Glomerular visceral epithelial cell (primary cell): ENCODE results near the gene ZAR1L.

ENCODE experiments used
- DNase-seq: peaks from one replicate; pipeline ENCODE4 v3.0.0-alpha.2; 2016; ENCODE audit errors: extremely low spot score

The ZAR1L gene

GRCh38 chr13:32255724-32256109 is 59.4 kb downstream of the ZAR1L start:
- DNase-seq: no peak

DNA sequence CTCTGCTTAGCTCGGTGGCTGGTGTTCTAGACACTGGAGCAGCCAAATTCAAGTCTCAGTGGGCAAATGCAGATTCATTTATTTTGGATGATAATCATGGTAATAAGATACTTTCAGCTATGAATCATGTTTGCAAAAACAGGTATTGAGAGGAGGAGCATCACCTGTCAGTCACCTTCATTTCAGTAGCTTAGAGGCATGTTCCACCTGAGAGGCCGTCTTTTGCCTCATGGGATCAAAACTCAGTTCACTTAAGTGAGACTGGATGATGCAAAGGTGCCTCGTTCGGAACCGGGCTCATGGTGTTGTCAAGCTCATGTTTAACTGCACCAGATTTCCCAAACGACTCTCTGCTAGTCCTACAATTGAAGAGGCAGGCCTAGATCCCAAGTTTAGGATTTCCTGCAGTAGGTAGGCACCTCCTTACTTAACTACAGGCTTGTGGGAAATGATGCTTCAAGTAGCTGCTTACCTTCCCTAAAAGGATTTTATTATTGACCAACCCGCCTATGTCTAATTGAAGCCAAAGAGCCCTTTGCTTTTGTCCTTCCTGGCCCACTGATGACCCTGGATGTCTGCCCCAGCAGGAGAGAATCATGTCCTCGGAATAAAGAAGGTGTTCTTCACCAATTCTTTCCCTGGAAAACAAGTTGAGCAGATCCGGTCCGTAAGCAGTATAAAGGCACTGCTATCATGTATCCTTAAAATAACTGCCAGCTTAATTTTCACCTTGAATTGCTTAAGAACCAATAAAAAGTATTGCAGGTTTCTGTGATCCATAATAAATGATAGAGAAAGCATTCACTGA is 60.0 kb downstream of the ZAR1L start:
- no peak for DNase-seq

- DNase-seq: no peak
These were observed 60.7 kb downstream of the ZAR1L start for GRCh38 chr13:32254416-32254815.

GRCh38 chr13:32253911-32254399 is 61.2 kb downstream of the ZAR1L start:
- DNase-seq: no peak
